LNCaP clone FGC (cell line): ENCODE data around the gene NIPBL.
"Not testable (repeated sequence)": the region's sequence is repeated elsewhere in the genome, so short reads cannot be mapped to it uniquely, and the experiment has no call there.

ENCODE experiments used
- DNase-seq: peaks from one replicate; pipeline ENCODE4 v3.0.0-alpha.2; 2011; ENCODE audit warnings: low read depth
- H3K4me3 ChIP-seq: 2 replicates; pipeline ENCODE4 v1.5.1; 2011; ENCODE audit warnings: mild to moderate bottlenecking, low read depth, low read length, control low read depth
- TF ChIP-seq, protein P1 (sequence below): IDR thresholded peaks from 2 replicates; pipeline ENCODE4 v1.5.1; 2012; ENCODE audit warnings: mild to moderate bottlenecking; ENCODE audit not compliant: control insufficient read depth, insufficient read depth; ENCODE audit errors: extremely low read depth

NIPBL gene

DNA sequence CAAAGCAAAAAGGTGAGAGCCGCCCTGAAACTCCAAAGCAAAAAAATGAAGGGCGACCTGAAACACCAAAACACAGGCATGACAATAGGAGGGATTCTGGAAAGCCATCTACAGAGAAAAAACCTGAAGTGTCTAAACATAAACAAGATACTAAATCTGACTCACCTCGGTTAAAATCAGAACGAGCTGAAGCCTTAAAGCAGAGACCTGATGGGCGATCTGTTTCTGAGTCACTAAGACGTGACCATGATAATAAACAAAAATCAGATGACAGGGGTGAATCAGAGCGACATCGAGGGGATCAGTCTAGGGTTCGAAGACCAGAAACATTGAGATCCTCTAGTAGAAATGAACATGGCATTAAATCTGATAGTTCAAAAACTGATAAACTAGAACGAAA, 108.8 kb downstream of the NIPBL start:
- TF ChIP-seq, protein P1, sequence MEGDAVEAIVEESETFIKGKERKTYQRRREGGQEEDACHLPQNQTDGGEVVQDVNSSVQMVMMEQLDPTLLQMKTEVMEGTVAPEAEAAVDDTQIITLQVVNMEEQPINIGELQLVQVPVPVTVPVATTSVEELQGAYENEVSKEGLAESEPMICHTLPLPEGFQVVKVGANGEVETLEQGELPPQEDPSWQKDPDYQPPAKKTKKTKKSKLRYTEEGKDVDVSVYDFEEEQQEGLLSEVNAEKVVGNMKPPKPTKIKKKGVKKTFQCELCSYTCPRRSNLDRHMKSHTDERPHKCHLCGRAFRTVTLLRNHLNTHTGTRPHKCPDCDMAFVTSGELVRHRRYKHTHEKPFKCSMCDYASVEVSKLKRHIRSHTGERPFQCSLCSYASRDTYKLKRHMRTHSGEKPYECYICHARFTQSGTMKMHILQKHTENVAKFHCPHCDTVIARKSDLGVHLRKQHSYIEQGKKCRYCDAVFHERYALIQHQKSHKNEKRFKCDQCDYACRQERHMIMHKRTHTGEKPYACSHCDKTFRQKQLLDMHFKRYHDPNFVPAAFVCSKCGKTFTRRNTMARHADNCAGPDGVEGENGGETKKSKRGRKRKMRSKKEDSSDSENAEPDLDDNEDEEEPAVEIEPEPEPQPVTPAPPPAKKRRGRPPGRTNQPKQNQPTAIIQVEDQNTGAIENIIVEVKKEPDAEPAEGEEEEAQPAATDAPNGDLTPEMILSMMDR: no peak
- H3K4me3 ChIP-seq: no peak overlapping the region
- DNase-seq: no peak

DNA sequence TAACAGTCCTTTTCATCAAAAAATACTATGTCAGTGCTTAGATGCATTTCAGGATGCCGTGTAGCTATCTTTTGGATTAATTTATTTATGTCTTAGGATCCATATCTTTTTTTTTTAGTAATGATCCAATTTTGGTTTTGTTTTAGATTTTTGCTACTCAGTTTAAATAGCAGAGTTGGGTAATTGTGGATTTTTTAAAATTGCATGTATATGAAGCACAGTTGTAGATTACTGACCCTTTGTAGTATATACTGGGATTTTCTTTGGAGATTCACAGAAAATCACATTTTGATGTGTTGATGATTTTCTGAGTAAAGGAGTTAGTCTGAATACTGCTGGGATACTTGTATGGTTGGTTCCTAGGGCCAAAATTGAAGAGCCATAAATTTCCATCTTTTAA, 111.8 kb downstream of the NIPBL start:
- no peak overlapping the region for H3K4me3 ChIP-seq
- TF ChIP-seq, protein P1: no peak

DNA sequence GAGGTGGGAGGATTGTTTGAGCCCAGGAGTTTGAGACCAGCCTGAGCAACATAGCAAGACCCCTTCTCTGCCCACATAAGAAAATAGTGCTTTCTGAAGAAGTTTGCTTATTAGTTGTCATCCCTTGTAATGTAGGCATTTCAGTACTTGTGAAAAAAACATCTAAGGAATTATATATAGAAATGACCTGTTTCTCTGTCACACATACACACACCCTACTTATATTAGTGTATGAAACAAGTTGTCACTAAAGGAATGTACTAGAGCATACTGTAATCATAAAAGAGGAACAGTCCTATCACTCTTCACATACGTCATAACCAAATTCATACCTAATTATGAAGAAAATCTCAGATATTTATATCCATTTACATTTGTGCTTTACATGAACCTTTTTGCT, 122.0 kb downstream of the NIPBL start:
- TF ChIP-seq, protein P1: no peak

More for the DNA sequence above, 111.8 kb downstream of the NIPBL start:
- DNase-seq: no peak

DNA sequence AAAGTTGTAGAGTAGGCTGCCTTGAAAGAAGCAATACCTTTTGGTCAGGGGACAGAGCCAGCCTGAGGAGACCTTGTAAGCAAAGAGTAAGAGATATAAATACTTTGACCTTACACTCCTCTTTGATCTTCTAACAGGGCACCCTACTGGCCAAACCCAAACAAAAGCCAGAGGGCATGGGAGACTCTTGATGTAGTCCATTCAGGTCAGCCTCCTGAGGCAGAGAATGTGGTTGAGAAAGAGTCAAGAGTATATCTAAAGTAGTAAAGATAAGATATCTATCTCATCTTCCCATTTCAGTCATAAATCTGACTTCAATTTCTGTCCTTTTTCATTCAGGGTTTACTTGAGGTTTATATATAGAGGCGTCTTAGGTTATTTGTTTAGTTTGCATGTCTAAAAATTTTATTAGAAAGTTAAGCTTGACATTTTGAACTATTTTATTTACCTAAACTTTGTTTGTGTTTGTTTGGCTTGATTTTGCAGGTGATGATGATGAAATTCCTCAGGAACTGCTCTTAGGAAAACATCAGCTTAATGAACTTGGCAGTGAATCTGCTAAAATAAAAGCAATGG, 125.7 kb downstream of the NIPBL start:
- peak; percentile 90 for DNase-seq
- TF ChIP-seq, protein P1: no peak
- no peak overlapping the region for H3K4me3 ChIP-seq

More for the DNA sequence above, 122.0 kb downstream of the NIPBL start:
- no peak overlapping the region for H3K4me3 ChIP-seq
- DNase-seq: no peak

DNA sequence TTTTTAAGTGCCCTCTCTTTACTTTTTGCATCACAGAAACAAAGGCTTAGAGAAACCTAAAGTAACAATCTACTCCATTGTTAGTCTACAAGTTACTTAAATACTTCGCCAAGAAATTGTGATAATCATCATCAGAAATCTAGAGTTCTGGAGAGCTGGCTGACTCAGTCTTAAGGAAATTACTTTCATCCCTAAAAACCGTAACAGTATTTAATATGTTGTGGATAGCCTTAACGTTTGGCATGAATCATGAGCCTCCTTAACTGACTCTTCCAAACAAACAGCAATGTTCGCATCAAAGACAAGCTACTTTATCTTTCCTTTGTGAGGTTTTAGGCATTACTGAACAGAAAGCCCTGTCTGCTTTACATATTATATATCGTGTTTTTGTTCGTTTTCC, 128.7 kb downstream of the NIPBL start:
- no peak overlapping the region for H3K4me3 ChIP-seq
- no peak for DNase-seq
- TF ChIP-seq, protein P1: no peak

DNA sequence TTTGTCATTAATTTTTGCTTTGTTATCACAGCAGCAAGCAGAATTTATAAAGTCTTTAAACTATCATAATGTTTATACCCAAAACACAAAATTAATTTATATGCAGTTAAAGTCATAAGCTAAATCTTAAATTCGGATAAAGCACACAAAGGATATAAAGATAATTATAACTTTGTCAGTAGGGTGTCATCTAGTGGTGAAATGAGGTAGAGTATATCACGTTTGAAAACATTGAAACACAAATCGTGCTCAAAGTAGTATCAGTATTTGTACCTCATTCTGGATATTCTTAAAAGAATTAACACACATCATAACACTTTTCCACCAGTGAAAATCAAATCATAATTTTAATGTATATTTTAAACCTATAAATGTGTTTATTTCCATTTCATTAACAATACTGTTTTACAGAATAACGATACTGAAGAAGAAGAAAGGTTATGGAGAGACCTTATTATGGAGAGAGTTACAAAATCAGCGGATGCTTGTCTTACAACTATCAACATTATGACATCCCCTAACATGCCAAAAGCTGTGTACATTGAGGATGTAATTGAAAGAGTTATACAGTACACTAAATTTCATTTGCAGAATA, 129.5 kb downstream of the NIPBL start:
- no peak overlapping the region for H3K4me3 ChIP-seq
- DNase-seq: peak; percentile 8
- TF ChIP-seq, protein P1: peak; percentile 71

DNA sequence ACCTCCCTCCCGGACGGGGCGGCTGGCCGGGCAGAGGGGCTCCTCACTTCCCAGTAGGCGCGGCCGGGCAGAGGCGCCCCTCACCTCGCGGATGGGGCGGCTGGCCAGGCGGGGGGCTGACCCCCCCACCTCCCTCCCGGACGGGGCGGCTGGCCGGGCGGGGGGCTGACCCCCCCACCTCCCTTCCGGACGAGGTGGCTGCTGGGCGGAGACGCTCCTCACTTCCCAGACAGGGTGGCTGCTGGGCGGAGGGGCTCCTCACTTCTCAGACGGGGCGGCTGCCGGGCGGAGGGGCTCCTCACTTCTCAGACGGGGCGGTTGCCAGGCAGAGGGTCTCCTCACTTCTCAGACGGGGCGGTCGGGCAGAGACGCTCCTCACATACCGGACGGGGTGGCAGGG, 136.6 kb downstream of the NIPBL start:
- not testable (repeated sequence) for H3K4me3 ChIP-seq, DNase-seq
